ENCODE results near the gene SLC41A3.
"Not testable (repeated sequence)": the region's sequence is repeated elsewhere in the genome, so short reads cannot be mapped to it uniquely, and the experiment has no call there.

The SLC41A3 gene

GRCh38 chr3:126105691-126106187 is 21.8 kb upstream of the SLC41A3 start:
- no peak for DNase-seq

GRCh38 chr3:126104742-126105605 is 21.1 kb upstream of the SLC41A3 start:
- no peak for DNase-seq

GRCh38 chr3:126104028-126104635 is 20.2 kb upstream of the SLC41A3 start:
- no peak for DNase-seq

- no peak for DNase-seq
Observed at GRCh38 chr3:126103121-126104027, 19.4 kb upstream of the SLC41A3 start.

GRCh38 chr3:126102530-126102951 is 18.6 kb upstream of the SLC41A3 start:
- DNase-seq = no peak

DNA sequence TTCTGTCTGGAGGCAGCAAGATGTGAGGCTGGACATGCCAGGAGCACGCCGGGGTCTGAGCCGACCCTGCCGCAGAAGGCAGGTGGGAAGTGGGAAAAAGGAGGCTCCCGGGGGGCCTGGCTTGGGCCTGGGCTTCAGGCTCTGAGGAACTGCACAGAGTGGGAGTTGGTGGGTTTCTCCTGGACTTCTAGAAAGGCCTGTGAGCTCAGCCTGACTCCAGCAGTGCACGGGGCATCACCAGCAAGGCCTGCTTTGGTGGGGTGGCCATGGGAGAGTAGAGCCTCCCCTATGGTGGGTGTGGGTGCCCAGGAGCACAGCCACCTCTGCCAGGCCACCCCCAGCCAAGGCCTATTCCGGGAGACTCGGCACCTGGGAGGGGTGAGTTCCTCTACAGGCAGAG is 18.1 kb upstream of the SLC41A3 start:
- no peak for DNase-seq

- DNase-seq = no peak
Observed at GRCh38 chr3:126101521-126101982, 17.6 kb upstream of the SLC41A3 start.

DNA sequence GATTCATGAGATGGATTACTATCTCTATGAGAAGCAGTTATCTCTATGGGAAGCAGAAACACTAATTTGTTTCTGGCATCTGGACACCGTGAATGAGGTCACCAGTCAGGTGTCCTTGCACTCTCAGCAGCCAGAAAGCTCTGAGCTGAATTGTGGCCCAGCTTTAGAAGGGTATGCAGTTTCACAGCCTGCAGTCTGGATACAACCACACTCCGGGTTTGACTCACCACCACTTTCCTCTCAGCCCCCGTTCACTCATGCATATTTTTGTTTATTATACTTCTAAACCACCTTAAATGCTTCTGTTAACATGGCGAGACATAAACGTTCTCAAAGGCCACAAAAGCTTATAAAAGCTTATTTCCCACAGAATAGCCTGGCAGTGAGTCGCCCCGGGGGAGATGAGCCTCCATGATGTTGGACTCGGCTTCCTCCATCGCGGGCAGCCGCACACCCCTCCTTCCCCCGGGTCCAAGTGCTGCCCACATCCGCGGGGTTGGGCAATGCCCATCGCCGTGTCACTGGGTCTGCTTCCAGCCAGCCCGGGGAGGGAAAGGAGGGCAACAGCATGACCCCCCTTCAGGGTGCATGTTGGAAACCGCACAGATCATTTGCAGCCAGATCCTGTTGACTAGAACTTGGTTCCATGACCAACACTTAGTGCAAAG is 16.8 kb upstream of the SLC41A3 start:
- no peak for DNase-seq

GRCh38 chr3:126100269-126100633 is 16.3 kb upstream of the SLC41A3 start:
- DNase-seq = no peak

GRCh38 chr3:126098391-126098858 is 14.5 kb upstream of the SLC41A3 start:
- no peak for DNase-seq

- no peak for DNase-seq
Observed at GRCh38 chr3:126097801-126098200, 13.9 kb upstream of the SLC41A3 start.

DNA sequence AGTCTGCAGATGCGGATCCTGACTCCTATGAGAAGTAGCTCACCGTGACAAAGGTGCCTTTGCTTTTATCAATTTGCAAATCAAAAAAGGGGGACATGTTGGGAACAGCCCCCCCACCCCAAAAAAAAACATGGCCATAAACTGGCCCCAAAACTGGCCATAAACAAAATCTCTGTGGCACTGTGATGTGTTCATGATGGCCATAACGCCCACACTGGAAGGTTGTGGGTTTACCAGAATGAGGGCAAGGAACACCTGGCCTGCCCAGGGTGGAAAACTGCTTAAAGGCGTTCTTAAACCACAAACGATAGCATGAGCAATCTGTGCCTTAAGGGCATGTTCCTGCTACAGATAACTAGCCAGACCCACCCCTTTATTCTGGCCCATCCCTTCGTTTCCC is 12.3 kb upstream of the SLC41A3 start:
- DNase-seq = not testable (repeated sequence)

DNA sequence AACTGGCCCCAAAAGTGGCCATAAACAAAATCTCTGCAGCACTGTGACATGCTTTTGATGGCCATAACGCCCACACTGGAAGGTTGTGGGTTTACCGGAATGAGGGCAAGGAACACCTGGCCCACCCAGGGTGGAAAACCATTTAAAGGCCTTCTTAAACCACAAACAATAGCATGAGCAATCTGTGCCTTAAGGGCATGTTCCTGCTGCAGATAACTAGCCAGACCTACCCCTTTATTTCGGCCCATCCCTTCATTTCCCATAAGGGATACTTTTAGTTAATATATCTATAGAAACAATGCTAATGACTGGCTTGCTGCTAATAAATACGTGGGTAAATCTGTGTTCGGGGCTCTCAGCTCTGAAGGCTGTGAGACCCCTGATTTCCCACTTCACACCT is 8.2 kb upstream of the SLC41A3 start:
- DNase-seq = not testable (repeated sequence)

- DNase-seq = peak; percentile 16
Observed at GRCh38 chr3:126087552-126088175, 3.7 kb upstream of the SLC41A3 start.

DNA sequence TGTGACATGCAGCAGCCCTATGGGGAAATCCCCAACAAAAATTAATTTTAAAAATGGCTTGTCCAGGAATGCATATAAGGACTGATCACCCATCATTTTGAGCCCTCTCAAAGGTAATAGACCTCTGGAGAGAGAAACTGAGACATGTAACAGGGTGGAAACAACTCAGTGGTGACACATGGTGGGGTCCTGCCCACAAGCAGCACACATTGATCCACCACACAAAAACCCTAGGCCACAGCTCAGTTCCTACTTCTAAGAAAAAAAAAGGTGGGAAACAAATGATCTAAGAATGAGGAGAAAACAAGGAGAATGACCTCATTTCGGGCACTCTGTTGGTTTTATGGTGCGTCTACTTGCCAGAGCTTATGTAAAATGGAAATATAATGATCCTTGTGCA is 1.9 kb upstream of the SLC41A3 start:
- DNase-seq = no peak

GRCh38 chr3:126085276-126085675 is 1.4 kb upstream of the SLC41A3 start:
- no peak for DNase-seq

DNA sequence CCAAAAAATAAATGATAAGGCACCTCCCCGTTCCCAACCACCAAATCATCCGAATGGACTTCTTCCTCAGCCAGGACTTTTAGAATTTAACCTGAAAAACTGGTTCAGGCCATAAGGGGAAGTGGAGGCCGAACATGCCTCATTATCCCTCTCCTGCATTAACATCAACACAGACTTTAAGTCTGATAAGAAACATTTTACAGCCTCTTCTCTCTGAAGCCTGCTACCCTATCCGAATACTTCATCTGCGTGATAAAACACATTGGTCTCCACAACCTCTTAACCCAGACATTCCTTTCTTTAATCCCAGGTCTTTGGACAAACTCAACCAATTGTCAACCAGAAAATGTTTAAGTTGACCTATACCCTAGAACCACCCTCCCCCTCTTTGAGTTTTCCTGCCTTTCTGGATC is 850 bp upstream of the SLC41A3 start:
- DNase-seq = no peak

GRCh38 chr3:126083511-126083912 is 412 bp downstream of the SLC41A3 start:
- peak; percentile 58 for DNase-seq

DNA sequence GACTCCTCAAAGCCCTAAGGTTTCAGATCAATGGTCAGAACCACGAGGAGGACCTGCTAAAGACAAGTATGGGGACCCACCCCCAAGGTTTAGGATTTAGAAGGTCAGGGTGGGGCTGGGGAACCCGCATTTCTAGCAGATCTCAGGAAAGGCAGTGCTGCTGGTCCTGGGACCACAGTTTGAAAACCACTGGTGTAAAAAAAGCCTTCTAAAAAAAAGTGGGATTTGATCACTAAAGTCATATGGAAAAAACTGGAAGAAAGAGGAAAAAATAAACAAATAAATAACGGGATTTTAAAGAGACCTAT is 832 bp downstream of the SLC41A3 start:
- peak; percentile 28 for DNase-seq

DNA sequence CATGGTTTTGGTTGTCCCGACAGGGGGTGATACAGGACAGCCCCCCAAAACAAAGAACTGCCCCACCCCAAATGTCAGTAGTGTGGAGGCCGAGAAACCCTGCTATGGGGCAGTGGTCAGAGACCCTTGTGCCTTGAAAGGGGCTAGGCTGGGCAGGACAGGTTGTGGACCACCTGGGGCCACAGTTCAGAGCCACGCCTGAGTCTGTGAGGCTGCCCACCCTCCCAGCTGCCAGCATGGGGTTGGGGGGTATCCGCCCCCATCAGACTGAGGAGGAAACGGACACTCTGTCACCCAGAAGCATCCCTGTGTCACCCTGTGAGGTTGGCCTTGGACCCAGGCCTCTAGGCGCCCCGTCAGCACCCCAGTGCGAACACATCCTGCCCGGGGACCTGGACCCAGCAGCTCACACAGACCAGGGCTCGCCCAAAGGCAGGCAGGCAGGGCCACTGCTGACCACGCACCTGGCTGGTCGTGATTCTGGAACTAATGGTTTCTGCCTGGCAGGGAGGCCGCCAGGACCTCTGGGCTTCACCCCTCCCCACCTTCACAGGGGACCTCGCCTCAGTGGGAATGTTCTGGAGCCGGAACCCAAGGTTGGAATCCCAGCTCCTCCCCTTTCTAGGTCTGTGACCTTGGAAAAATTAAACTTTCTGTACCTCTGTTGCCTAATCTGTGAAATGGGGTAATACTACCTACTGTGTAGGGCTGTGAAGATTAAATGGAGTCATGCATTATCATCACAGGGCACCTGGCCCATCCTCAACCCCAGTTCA is 1.4 kb downstream of the SLC41A3 start:
- no peak for DNase-seq
